Measurements from ENCODE around the gene DLG5. TPM values are rescaled to one million over a fixed set of nuclear protein-coding genes. Genes with fewer than 3 reads are reported as not detected.
"Not testable (repeated sequence)": the region's sequence is repeated elsewhere in the genome, so short reads cannot be mapped to it uniquely, and the experiment has no call there.

The DLG5 gene
- total RNA-seq, 1 donor from 2014 or later: 52.6 TPM

DNA sequence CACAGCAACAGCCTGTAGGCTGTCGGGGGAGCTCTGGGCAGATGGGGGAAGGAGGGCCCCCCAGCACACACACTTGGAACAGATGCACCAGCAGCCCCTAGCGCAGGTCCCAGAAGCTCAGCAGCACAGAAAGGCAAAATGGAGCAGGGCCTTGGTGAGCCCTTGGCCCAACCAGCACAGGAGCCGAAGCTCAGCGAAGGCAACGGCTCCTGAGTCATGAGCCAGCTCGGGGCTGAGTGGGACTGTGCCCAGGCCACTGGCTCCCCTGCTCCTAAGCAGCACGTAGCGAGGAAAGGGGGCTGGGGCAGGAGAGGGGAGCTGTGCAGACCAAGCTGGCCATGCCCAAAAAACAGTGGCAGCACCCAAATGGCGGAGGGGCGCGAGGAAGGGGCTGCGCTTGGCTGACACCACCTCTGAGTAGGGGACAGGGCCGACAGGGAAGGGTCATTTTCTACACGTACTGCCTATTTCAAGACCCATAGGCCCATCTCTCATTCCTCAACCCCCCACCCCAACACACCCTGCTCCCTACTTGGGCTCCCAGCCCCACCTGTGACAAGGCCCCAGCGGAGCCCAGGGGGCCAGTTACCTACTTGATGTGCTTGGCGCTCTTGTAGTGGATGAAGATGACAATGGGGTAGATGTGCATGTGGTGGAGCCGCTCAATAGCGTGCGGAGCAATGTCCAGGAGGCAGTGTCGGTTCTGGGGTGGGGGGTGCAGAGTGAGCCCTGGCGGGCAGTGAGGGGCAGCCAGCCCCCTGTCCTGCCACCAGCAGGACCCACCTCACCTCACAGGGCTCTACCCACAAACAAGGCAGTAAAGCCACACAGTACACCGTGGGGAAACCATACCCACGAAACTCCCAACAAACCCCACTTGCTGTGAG is 132.1 kb downstream of the DLG5 start:
- no peak for DNase-seq (ENCODE audit: low spot score)

DNA sequence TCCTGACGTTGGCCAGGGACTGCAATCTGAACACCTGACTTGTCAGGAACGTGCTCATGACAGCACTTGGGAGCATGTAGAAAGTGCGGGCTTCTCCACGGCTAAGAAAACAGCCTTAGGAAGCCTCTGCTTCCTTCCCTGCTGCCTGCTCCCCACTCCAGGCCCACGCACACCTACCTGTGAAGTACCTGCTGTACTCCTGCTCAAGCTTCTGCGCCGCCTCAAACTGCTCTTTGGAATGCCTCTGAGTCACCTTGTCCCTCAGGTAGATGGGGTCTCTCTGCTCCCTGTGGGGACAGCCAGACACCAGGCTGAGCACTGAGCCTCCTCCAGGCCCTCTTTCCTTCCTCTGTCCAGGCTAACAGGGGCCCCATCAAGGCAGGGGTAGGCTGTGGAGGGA is 132.7 kb downstream of the DLG5 start:
- DNase-seq (ENCODE audit: low spot score): no peak

DNA sequence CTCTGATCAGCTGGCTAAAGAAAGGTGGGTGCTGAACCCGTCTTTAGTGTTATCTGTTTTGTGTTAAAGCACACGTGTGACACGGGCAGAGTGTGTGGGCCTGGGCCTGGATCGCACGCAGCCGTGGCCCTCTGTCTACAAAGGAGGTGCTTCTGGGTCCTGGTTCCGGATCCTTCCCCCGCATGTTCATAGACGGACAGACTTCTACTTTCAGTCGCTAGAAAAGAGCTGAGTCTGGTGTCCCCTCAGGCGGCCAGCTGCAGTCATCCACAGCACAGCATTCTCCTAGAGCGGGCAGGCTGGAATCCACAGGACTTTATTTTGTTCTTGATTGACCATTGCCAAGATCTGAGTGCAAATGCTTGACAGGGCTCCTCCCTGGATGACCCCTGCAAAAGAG is 134.4 kb downstream of the DLG5 start:
- no peak for DNase-seq (ENCODE audit: low spot score)

DNA sequence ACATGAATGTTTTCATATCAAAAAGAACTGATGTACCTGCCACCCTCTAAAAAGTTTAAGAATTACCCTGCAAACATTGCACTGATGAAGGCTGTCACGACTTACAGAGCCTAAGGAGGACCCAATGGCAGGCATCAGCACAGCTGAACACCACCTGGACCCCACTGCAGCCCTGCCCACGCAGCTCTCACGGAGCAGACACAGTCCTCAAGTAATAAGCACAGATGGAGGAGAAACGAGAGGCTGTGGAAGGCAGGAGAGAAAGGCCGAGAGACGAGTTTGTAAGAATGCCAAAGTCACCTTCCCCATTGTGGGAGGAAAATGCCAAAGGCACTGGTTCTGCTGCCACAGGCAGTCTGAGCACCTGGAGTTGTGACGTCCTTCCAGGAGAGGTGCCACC is 135.0 kb downstream of the DLG5 start:
- DNase-seq (ENCODE audit: low spot score): no peak

DNA sequence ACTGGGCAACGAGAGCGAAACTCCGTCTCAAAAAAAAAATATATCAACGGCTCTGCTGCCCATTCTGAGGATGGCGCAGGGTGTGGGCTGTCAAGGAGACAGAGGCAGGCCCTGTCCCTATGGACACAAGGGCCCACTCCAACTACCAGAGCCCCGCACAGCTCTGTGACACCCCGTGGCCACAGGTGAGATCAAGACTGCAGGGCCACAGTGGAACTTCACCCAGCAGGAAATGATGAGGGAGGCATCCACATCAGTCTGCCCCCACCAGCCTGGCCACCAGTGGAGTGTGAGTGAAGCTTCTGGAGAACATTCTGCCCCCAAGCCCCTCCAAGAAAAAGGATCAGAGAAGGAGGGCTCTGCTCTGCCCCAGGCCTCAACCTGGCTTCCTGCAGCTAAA is 136.7 kb downstream of the DLG5 start:
- DNase-seq (ENCODE audit: low spot score): no peak

DNA sequence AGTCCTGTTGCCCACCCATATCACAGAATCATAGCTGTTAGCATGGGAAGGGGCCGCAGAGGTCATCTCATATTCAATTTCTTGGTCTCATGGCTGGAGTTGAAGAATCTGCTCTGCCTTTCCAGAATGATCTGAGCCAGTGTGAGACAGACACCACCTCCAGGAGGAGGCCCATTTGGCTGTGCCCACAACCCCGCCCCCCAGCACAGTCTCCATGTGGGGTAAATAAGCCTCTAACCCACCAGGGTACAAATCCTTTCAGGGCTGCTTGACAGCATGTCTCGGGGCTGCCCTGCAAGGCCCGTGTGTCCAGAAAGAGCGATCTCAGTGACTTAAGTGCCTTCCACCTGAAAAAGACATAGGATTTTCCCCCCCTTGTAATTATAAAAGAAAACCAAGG is 137.5 kb downstream of the DLG5 start:
- DNase-seq (ENCODE audit: low spot score): no peak

DNA sequence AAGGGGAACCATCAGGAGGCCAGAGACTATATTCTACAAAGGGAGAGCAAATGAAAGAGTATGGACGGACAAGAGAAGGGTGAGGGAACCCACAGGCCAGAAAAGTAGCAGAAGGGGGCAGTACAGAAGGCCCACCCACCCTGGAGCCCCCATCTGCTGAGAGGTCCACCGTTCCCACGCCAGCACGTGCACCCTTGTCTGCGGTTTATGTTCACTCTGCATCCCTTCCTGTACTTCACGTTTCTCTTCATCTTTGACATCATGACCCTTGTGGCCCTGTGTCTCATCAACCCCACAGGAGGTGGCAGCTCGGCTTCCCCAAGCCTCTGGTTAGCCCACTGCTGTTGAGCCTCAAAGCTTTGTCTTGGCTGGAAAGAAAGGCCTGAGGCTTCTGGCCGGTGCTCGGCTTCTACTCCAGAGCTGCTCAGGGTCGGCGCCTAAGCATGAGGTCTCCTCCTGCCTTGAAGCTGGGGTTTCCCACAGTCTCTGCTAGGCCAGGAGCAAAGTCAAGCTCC is 138.0 kb downstream of the DLG5 start:
- DNase-seq (ENCODE audit: low spot score): no peak

DNA sequence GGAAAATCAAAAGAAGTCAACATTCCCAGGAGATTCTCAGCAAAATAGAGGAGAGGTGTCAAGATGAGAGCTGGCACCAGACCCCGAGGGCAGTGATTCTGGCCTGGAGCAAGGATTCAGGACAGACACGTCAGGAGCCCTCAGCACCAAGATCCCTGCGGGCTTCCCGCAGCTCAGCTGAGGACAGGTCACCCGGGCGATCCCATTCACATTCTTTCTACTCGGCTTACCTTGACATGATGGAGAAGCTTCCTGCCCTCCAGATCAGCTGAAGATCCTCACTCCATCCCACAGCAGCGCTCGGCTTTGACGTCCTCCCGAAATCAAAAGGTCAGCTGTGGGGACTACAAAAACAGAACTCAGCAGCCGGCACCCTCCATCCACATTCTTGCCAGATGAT is 139.1 kb downstream of the DLG5 start:
- no peak for DNase-seq (ENCODE audit: low spot score)

DNA sequence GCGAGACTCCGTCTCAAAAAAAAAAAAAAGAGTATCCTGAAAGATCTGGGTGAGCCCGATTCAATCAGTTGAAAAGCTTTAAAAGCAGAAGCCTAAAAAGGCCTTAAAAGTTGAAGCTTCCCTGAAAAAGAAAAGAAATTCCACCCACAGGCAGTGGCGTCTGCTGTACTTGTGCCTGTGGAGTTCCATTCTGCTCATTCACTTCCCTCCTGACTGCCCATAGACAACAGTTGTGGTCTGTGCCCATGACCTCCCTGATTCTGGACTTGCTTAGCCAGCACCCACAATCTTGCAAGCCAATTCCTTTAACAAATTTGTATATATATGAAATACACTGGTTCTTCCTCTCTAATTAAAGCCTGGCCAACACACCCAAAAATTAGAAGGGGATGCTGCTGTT is 141.7 kb downstream of the DLG5 start:
- DNase-seq (ENCODE audit: low spot score): no peak

DNA sequence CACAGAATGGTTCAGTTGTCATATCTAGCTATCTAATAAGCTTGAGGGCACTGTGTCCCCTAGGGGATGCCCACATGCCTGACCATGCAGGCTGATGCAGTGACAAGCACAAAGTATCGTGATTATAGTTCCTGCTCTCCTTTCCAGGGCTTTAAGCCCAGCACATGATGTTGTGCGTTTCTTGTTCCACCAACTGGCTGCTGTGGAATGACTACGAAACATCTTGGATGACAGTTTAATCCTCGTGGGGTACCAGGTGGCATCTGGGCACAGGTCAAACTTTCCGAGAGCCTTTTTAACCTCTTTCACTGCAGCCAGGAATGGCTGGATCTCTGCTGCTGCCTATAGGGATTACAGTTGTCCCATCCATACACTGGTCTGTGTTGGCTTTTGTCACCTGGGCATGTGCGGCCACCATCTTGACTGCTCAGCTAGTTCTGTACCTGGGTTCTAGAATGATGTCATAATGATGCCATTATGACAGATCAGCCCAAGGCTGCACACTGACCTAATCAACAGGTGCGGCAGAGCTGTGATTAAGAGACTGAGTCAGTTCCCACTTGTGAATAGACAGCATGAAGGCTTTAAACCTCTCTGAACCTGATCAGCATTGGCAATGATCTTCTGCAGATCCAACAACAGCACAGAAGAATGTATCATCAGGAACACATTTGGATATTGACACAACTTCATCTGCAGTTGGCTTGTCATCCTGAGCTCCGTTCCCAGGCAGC is 144.1 kb downstream of the DLG5 start:
- no peak for DNase-seq (ENCODE audit: low spot score)

DNA sequence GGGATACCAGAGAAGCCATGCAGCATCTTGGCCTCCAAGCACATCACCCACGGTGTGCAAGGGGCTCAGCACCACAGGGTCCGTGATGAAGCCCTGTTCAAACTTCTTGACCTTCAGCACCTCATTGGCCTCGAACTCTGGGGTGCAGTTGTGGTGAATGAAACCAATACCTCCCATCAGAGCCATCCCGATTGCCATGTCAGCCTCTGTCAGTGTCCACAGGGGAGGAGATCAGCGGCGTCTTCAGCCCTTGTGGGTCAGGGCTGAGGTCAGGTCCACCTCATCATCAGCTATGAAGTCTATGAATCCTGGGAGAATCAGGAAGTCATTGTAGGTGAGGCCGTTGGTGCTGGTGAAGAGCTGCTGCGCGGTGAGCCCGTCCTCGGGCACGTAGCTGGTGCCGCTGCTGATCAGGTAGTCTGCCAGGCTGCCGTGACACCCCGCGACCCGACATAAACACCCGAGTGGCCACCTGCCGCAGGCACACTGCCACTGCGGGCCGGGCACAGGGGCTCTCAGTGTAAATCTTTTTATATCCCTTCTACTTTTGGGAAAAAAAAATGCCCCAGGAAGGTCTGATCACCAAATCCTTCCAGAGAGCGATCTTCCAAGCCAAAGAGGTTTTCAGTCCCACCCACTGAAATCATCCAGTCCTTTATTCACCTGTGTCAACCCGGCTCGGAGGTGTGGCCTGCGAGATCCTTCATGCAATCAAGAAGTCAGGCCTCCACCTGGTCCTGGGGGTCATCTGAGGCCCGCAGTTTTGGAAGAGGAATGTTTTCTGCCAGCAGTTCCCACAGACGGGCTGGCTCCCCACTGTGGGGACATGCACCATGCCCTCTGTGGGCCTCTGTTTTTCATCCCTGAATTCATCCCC is 144.9 kb downstream of the DLG5 start:
- no peak for DNase-seq (ENCODE audit: low spot score)

DNA sequence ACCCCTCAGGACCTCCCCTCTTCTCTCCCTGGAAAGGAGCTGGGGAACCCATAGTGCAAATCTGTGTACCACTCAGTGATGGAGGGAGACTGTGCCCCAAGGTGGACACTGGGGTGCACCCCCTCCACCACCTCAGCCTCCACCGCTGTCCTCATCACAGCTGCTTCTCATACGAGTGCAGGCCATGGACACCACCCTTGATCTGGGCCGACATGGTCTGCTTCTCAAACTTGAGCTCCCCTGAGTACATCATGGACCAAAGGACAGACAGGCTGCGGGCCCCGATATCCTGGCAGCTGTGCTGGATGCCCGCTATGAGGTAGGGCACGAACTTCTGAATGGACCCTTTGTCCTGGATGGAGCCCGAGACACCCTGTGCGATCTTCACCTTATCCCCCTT is 146.4 kb downstream of the DLG5 start:
- DNase-seq (ENCODE audit: low spot score): no peak

DNA sequence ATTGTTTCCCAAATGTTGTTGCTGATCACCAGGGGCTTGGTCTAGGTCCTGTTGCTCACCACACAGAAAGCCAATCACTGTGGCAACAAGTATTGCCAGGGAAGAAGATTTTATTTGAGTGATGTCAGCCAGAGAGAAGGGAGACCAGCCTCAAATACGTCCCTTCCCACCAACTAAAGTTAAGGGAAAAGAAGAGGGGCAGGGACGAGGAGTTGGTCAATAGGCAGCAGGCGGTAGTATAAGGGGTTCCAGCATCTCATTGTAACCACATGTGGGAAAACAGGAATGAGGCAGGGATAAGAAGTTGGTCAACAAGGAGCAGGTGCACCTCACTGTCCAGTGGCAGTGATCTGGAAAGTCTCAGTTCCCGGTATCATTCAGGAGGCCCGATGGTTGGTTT is 150.1 kb downstream of the DLG5 start:
- DNase-seq (ENCODE audit: low spot score): no peak

DNA sequence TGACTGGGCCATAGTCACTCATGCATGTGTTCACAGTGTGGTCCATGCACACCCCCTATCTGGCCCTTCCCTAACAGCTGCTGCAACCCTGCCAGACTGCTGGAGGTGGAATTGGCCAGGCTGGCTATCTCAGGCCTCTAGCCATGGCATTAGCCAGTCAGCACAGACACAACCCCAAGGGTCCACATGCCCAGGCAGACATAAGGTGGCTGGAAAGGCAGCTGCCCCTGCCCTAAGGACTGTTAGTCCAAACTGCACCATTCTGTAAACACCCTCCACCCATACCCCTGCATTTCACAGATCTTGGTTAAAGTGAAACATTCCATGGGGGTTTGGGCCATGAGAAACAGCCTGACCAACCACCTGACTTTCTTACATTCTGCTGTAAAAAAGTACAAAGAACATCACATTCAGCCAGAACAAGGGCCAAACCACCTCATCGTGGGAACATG is 151.6 kb downstream of the DLG5 start:
- DNase-seq (ENCODE audit: low spot score): peak; percentile 3

DNA sequence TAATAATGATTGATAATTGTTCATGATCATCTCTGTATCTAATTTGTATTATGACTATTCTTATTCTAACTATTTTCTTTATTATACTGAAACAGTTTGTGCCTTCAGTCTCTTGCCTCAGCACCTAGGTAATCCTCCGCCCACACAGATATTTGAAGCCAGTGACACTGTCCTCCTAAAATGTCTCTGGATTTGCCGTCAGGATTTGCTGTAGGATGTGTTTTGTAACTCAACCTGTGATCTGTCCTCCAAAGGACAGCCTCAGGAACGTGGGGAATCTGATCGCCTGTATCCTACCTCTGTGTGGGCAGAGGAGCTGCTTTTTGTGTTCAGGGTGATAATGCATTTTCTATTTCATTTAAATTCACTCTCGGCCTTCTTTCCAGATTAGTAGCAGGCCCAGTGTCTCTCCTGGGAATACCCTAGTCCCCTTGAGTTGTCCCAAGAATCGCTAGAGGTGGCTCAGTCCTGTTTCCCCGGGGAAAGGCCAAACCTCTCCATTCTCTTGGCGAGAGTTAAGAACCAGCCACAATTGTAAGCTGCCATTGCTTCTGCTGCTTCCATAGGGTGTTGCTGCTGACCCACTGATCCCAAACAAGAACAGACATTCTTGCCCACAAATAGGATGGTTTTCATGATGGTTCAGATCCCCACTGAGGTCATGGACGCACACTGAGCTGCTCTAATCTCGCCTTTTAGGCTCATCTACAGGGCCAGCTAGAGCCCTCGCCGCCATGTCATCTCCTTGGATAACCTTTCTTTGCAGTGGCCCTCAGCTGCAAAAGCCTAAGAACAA is 152.7 kb downstream of the DLG5 start:
- DNase-seq (ENCODE audit: low spot score): no peak

DNA sequence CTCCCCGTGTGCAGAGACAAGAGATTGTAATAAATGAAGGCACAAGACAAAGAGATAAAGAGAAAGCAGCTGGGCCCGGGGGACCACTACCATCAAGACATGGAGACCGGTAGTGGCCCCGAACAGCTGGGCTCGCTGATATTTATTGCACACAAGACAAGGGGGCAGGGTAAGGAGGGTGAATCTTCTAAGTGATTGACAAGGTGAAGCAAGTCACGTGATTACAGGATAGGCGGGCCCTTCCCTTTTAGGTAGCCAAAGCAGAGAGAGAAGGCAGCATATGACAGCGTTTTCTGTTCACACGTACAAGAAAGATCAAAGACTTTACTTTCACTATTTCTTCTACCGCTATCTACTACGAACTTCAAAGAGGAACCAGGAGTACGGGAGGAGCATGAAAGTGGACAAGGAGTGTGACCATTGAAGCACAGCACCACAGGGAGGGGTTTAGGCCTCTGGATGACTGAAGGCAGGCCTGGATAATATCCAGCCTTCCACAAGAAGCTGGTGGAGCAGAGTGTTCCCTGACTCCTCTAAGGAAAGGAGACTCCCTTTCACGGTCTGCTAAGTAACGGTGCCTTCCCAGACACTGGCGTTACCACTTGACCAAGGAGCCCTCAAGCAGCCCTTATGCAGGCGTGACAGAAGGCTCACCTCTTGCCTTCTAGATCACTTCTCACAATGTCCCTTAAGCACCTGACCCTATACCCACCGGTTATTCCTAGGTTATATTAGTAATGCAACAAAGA is 153.5 kb downstream of the DLG5 start:
- DNase-seq (ENCODE audit: low spot score): not testable (repeated sequence)

DNA sequence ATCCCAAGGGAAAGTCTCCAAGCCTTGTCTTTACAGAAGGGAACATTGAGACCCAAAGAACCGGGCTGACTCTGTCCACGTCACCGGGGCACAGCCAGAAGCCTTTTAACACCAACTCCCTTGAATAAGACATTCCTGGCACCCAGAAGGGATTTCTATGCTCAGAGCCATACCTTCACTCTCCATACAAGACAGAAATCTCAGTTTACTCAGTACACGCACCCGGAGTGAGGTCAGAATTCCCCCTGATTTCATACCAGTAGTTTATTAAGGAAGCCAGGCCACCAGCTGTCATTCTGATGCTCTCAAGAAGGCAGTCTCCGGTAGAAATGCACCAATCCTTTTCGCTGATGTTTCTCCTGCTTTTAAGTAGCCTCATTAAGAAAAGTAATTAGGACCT is 154.7 kb downstream of the DLG5 start:
- no peak for DNase-seq (ENCODE audit: low spot score)

DNA sequence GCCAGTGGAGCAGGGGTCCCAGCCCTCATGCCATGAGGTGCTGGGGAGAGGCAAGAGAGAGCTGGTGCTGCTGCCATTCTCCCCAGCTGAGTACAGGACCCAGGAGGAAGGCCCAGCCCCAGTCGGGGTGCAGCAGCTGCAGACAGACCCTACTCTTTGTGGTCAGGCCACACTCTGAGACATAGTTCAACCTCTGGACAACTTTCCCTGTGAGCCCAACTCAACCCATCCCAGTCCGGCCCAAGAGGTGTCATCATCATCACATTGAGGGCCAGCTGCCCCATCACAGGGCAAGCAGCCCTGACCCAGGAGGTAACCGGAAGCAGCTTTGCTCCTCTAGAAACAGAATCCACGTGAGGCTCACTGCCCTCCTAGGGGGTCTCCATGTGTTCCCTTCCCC is 155.1 kb downstream of the DLG5 start:
- DNase-seq (ENCODE audit: low spot score): no peak

DNA sequence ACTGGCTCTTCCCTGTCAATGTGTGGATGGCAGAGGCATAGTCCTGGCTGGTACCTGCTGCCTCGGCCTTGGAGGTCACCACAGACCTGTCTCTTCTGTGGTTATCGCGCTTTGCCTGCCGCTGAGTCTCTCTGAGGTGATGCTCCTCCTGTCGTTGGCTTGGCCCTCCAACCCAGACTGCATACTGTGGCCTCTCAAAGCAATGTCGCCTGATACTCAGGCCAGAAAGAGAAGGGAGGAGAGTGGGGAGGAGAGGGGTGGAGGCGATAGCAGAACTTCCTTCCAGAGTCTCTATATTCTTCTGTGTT is 155.7 kb downstream of the DLG5 start:
- no peak for DNase-seq (ENCODE audit: low spot score)

DNA sequence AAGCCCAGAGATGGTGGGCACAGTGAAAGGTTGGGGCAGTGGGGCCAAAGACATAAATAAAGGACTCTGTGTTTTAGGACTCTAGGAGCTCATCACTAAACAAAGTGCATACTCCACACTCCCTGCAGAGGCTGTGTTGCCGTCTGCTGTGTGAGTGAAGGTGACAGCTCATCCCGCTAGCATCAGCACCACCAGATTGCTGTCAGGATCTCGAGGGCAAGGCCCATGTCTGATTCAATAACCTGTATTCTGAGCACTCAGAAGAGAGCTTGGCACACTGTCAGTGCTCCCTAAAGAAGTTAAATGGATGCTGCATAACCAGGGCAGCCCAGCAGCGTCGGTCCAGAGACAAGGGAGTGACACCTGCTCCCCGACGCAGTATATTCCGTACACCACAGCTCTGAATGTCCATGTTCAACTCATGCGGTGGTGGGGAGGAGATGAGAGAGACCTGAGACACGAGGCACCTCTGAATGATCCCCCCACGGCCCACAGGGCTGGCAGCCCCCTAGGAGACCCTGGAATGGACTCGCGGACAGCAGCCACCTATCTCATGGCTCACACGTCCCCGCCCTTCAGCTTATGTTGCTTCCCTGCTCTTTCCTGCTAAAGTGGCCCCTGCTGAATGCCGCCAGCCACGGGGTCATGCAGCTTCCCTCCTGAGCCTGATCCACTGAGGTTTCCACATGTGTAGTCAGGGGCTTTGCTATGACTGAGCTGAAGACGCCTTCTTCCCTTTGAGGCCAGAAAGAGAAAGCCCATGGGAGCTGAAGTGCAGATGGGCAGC is 156.3 kb downstream of the DLG5 start:
- no peak for DNase-seq (ENCODE audit: low spot score)
